SK-N-SH (cell line): ENCODE measurements around the gene SNX1. TPM values are rescaled to one million over a fixed set of nuclear protein-coding genes. Genes with fewer than 3 reads are reported as not detected.

Experiments
- CTCF ChIA-PET: fragments of 300-600, 350-600 bp; formaldehyde crosslinking; extraction: SDS; loops from one replicate; lab custom pipeline; 2021; lab: Yijun Ruan, JAX
- POLR2A ChIA-PET: fragments of 350-600 bp; sonication (Branson Sonifier 250); formaldehyde crosslinking; extraction: SDS; loops from one replicate; lab custom pipeline; 2020; ENCODE audit warnings: antibody characterized with exemption, inconsistent platforms; lab: Yijun Ruan, JAX
- DNase-seq: peaks from one replicate; pipeline ENCODE4 v3.0.0; 2012
- H2AFZ ChIP-seq: fragments of 200-600 bp; sonication (generic); 2 replicates; pipeline ENCODE4 v1.8.1; 2016; ENCODE audit warnings: antibody characterized with exemption, mild to moderate bottlenecking, low read depth
- H3F3A ChIP-seq: fragments of 200-600 bp; sonication (generic); replicated peaks from 2 replicates; pipeline ENCODE3; 2016; ENCODE audit warnings: antibody characterized with exemption, mild to moderate bottlenecking; ENCODE audit not compliant: insufficient read depth
- H3K27ac ChIP-seq, 2 experiments: fragments of 200-500 bp in 1 of 2; fragments of 200-600 bp in 1 of 2; sonication (Bioruptor generic) in 1 of 2; sonication (generic), shearing (Covaris generic) in 1 of 2; 2 replicates each; pipeline versions ENCODE4 v1.5.1 to v1.6.1; 2014 to 2016; ENCODE audit warnings: low read depth in 2 of 2, inconsistent platforms in 1 of 2, low read length in 1 of 2, mild to moderate bottlenecking in 1 of 2, mixed read lengths in 1 of 2
- H3K27me3 ChIP-seq: fragments of 200-600 bp; sonication (generic), shearing (Covaris generic); 2 replicates; pipeline ENCODE4 v1.6.1; 2016; ENCODE audit warnings: mixed run types; ENCODE audit not compliant: insufficient read depth
- H3K36me3 ChIP-seq, 2 experiments: fragments of 200-500 bp in 1 of 2; fragments of 200-600 bp in 1 of 2; sonication (Bioruptor generic) in 1 of 2; sonication (generic) in 1 of 2; replicated peaks in 1 of 2; 2 replicates each; pipeline versions ENCODE3 to v1.5.1; 2014 to 2016; ENCODE audit warnings: low read length in 1 of 2, mild to moderate bottlenecking in 1 of 2; ENCODE audit not compliant: insufficient read depth in 2 of 2, control insufficient read depth in 1 of 2
- H3K4me1 ChIP-seq, 2 experiments: fragments of 200-500 bp in 1 of 2; fragments of 200-600 bp in 1 of 2; sonication (Bioruptor generic) in 1 of 2; sonication (generic), shearing (Covaris generic) in 1 of 2; 2 replicates each; pipeline versions ENCODE4 v1.5.1 to v1.6.1; 2014 to 2016; ENCODE audit warnings: low read depth in 1 of 2, low read length in 1 of 2, mixed run types in 1 of 2; ENCODE audit not compliant: insufficient read depth in 2 of 2, control insufficient read depth in 1 of 2
- H3K4me2 ChIP-seq: fragments of 200-600 bp; sonication (generic), shearing (Covaris generic); 2 replicates; pipeline ENCODE4 v1.6.1; 2017; ENCODE audit warnings: mixed run types
- H3K4me3 ChIP-seq, 2 experiments: fragments of 200-500 bp in 1 of 2; fragments of 200-600 bp in 1 of 2; sonication (Bioruptor generic) in 1 of 2; sonication (generic), shearing (Covaris generic) in 1 of 2; 2 replicates each; pipeline versions ENCODE4 v1.5.1 to v1.8.1; 2014 to 2016; ENCODE audit warnings: low read depth in 2 of 2, inconsistent platforms in 1 of 2, low read length in 1 of 2, mild to moderate bottlenecking in 1 of 2, mixed read lengths in 1 of 2, moderate library complexity in 1 of 2
- H3K79me2 ChIP-seq: fragments of 200-600 bp; sonication (generic); 2 replicates; pipeline ENCODE4 v1.8.1; 2017; ENCODE audit warnings: mild to moderate bottlenecking; ENCODE audit not compliant: insufficient read depth
- H3K9ac ChIP-seq: fragments of 200-600 bp; sonication (generic); 2 replicates; pipeline ENCODE4 v1.6.1; 2017; ENCODE audit warnings: mixed run types
- H3K9me2 ChIP-seq: fragments of 200-600 bp; sonication (generic); 2 replicates; pipeline ENCODE4 v1.6.1; 2017; ENCODE audit warnings: mixed run types
- H3K9me3 ChIP-seq: fragments of 200-600 bp; sonication (generic); 2 replicates; pipeline ENCODE4 v1.6.1; 2017; ENCODE audit warnings: mixed run types, mild to moderate bottlenecking, moderate library complexity
- H4K20me1 ChIP-seq: fragments of 200-600 bp; sonication (generic); 2 replicates; pipeline ENCODE4 v1.6.1; 2017; ENCODE audit warnings: mild to moderate bottlenecking, mixed run types; ENCODE audit not compliant: insufficient read depth
- ELF1 ChIP-seq: IDR thresholded peaks from 2 replicates; pipeline ENCODE4 v1.4.0; 2012
- EZH2phosphoT487 ChIP-seq: fragments of 200-600 bp; sonication (generic); IDR thresholded peaks from 2 replicates; pipeline ENCODE4 v1.6.1; 2017; ENCODE audit warnings: low read depth, mixed run types, mild to moderate bottlenecking, antibody characterized with exemption, moderate library complexity, borderline replicate concordance
- FOXJ3 ChIP-seq: sonication (generic); formaldehyde crosslinking; IDR thresholded peaks from 2 replicates; pipeline ENCODE4 v1.5.1; 2020; ENCODE audit warnings: mild to moderate bottlenecking, missing genetic modification reagents
- GABPA ChIP-seq: IDR thresholded peaks from 2 replicates; pipeline ENCODE4 v1.4.0; 2012; ENCODE audit warnings: low read depth, mild to moderate bottlenecking
- MEF2A ChIP-seq: IDR thresholded peaks from 2 replicates; pipeline ENCODE4 v1.4.0; 2012; ENCODE audit warnings: low read depth, borderline replicate concordance
- MXI1 ChIP-seq: IDR thresholded peaks from 2 replicates; pipeline ENCODE4 v1.6.1; 2012; ENCODE audit warnings: mild to moderate bottlenecking, low read depth, low read length, improper control_type of control experiment
- POLR2AphosphoS5 ChIP-seq: IDR thresholded peaks from 2 replicates; pipeline ENCODE4 v1.6.1; 2012; ENCODE audit warnings: low read depth, low read length
- RXRA ChIP-seq: IDR thresholded peaks from 2 replicates; pipeline ENCODE4 v1.4.0; 2012; ENCODE audit warnings: low read depth, mild to moderate bottlenecking, borderline replicate concordance
- SIN3A ChIP-seq: IDR thresholded peaks from 2 replicates; pipeline ENCODE4 v1.6.1; 2012; ENCODE audit warnings: low read depth, mild to moderate bottlenecking, low read length, moderate library complexity, borderline replicate concordance
- TAF1 ChIP-seq: IDR thresholded peaks from 2 replicates; pipeline ENCODE4 v1.6.1; 2012; ENCODE audit warnings: low read depth, mild to moderate bottlenecking, low read length, moderate library complexity, borderline replicate concordance
- TCF12 ChIP-seq: IDR thresholded peaks from 2 replicates; pipeline ENCODE4 v1.4.0; 2012
- YY1 ChIP-seq: IDR thresholded peaks from 2 replicates; pipeline ENCODE4 v1.4.0; 2012; ENCODE audit warnings: low read depth, mild to moderate bottlenecking
- WGBS: methylation state at CpG from one replicate; pipeline ENCODE4 v1.1.6; 2017; ENCODE audit warnings: low lambda C conversion rate; 5-methylcytosine and 5-hydroxymethylcytosine counted together
- polyA plus RNA-seq, 3 experiments: library from polyadenylated mRNA; depleted of rRNA; stranded (reverse); fragments of >200 nt; gene quantifications; 2 replicates each; pipeline ENCODE4 v1.2.3, GENCODE V29; 2012
- TF ChIP-seq, protein P1 (sequence below): IDR thresholded peaks from 2 replicates; pipeline ENCODE4 v1.4.0; 2012; ENCODE audit warnings: low read depth, borderline replicate concordance
- TF ChIP-seq, protein P2 (sequence below): fragments of 150-350 bp; IDR thresholded peaks from 2 replicates; pipeline ENCODE4 v1.6.1; 2017; ENCODE audit warnings: antibody characterized with exemption, low read length, low read depth, borderline replicate concordance
- TF ChIP-seq, protein P3 (sequence below): IDR thresholded peaks from 2 replicates; pipeline ENCODE4 v1.6.1; 2012; ENCODE audit warnings: mild to moderate bottlenecking, low read depth, low read length, moderate library complexity

SNX1 gene
- polyA plus RNA-seq, 1 of the 3 experiments (the other 2 are of a cell fraction): 80.7 TPM

DNA sequence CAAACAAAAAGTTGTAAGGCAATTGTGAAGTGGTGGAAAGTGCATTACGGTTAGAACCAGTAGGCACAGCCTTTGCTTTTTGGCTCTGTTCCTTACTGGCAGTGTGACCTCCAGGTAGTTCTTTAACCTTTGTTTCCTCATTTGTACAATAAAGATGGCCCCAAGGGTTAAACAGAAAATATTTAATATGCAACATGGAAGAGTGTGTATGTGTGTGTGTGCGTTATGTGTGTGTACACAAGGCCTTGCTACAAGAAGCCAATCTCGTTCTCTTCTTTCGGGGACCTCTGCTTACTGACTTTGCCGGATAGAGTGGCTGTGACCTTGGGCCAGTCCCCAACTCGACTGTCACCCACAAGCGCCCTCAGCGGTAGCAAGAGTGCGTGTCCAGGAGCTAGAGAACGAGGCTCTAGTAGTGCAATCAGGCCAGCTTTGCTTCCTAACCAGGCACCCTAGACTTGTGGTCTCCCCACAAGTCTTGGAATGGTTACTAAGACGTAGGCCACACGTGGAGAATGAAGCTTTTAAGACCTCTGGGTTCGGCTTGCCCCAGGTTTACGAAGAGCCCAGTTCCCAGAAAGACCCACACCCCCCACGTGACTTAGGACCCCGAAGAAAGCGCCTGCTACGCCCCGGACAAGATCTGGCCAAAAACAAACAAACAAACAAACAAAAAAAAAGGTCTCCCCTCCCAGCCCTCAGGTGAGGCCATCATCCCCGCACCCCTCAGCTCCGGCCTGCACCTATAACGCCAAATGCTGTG is 2.7 kb upstream of the SNX1 start:
- CTCF ChIA-PET: interaction anchor here (1.2 to 2.9 kb wide), 4 partner anchors 22 to 61 kb away, joined by 4 to 19 read pairs (median 6); no protein-coding TSS in a partner anchor
- TF ChIP-seq, protein P1, sequence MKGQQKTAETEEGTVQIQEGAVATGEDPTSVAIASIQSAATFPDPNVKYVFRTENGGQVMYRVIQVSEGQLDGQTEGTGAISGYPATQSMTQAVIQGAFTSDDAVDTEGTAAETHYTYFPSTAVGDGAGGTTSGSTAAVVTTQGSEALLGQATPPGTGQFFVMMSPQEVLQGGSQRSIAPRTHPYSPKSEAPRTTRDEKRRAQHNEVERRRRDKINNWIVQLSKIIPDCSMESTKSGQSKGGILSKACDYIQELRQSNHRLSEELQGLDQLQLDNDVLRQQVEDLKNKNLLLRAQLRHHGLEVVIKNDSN: peak; percentile 83
- TF ChIP-seq, protein P2, sequence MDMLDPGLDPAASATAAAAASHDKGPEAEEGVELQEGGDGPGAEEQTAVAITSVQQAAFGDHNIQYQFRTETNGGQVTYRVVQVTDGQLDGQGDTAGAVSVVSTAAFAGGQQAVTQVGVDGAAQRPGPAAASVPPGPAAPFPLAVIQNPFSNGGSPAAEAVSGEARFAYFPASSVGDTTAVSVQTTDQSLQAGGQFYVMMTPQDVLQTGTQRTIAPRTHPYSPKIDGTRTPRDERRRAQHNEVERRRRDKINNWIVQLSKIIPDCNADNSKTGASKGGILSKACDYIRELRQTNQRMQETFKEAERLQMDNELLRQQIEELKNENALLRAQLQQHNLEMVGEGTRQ: 0 out of 2 replicates have a peak, but pooled peaks have one; percentile 28
- no peak for TF ChIP-seq FOXJ3 (CRISPR knock-in tag)
- no peak for TF ChIP-seq RXRA
- peak; percentile 74; the same call in 1 of the 2 replicates for TF ChIP-seq MXI1
- POLR2A ChIA-PET: interaction anchor here (0.6 to 2.0 kb wide), 9 partner anchors 9 to 367 kb away, joined by 3 to 11 read pairs (median 4); partner anchors contain the start of genes PPIB, TRIP4 and ZNF609
- Histone ChIP-seq H3K79me2 (peaks cover 88% of the 10 kb centered on the region), H3K4me2 (peak overlapping the region; percentile 92), H3K9me3 (no peaks in the 10 kb centered on the region), H3F3A (peaks cover 21% of the 10 kb centered on the region), H3K27me3 (no peaks in the 10 kb centered on the region), H3K4me1 (peaks cover 15 to 23% of the 10 kb centered on the region in 2 experiments; a peak in 3 of 4 replicates), H3K9ac (peak overlapping the region; percentile 86), H3K9me2 (no peaks in the 10 kb centered on the region), H4K20me1 (peaks cover 17% of the 10 kb centered on the region), H3K36me3 (peaks cover 7 to 16% of the 10 kb centered on the region in 2 experiments), H3K27ac (peak overlapping the region; percentile 94 to 98), H3K4me3 (peak overlapping the region; percentile 91 to 99), H2AFZ (peak overlapping the region; percentile 71)
- DNase-seq: peak; percentile 57
- 3% methylated on average over 21 of the region's 22 CpGs for WGBS

DNA sequence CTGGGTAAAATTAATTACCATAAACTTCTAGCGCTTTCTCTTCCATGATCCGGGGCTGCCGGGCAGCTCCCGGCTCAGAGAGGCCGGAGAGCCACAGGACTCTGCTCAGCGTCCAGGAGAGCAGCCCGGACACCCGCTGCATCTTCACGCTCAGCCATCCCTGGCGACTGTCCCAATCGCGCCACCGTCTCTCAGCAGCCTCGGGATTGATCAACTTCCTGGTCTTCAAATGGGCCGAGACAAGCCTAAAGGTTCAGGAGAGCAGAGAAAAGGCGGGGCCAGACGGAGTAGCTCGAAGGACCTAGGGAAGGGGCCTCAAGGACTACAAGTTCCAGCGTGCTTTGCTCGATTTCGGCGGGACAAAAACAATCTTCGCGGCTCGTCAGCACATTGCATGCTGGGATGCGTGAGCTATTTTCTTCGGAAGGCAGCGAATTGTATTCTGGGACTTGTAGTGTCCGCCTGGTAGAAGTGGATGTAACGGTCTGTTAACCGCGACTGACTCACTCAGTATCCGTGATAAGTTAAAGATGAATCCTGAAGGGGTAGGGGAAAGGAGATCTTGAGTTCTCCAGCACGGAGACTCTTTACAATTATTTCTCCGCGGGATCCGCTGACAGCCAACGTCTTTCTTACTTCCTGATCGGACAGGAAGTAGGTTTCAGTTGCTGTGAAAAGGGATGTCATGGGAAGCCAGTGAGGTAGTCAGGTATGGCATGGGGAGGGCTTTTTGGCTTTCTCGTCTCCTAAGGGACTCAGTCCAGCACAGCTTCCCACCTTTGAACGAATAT is 2.0 kb upstream of the SNX1 start, which contains the start of gene CIAO2A:
CIAO2A (minus strand) TSS at position 212 of the 791 bp plus-strand sequence; CDS start at position 142, 70 bp downstream.
- Histone ChIP-seq H3K9ac (peak within 1 kb of the TSS; percentile 86), H3K27me3 (no peaks in the 10 kb centered on the region), H2AFZ (peak within 1 kb of the TSS; percentile 94), H3K79me2 (peaks cover 88% of the 10 kb centered on the region), H3K27ac (peak within 1 kb of the TSS; percentile 94 to 98), H3K4me2 (peak within 1 kb of the TSS; percentile 92), H3F3A (peaks cover 21% of the 10 kb centered on the region), H4K20me1 (peaks cover 23% of the 10 kb centered on the region), H3K4me1 (peaks cover 17 to 23% of the 10 kb centered on the region in 2 experiments; a peak in 3 of 4 replicates), H3K9me3 (no peaks in the 10 kb centered on the region), H3K4me3 (peak within 1 kb of the TSS; percentile 91 to 99), H3K36me3 (peaks cover 2 to 9% of the 10 kb centered on the region in 2 experiments), H3K9me2 (no peaks in the 10 kb centered on the region)
- ChIA-PET POLR2A (interaction anchor here (0.6 to 2.0 kb wide), 10 partner anchors 8 to 366 kb away, joined by 3 to 11 read pairs (median 4); partner anchors contain the start of genes PPIB, TRIP4 and ZNF609), CTCF (interaction anchor here (1.1 to 2.9 kb wide), 5 partner anchors 23 to 63 kb away, joined by 3 to 19 read pairs (median 4); no protein-coding TSS in a partner anchor)
- peak; percentile 81 for DNase-seq
- under 1% methylated on average over 35 of the region's 41 CpGs for WGBS
- TF ChIP-seq, protein P1: 0 out of 2 replicates have a peak, but pooled peaks have one; percentile 1
- peak; percentile 11; the same call in 1 of the 2 replicates for TF ChIP-seq TCF12
- TF ChIP-seq, protein P3, sequence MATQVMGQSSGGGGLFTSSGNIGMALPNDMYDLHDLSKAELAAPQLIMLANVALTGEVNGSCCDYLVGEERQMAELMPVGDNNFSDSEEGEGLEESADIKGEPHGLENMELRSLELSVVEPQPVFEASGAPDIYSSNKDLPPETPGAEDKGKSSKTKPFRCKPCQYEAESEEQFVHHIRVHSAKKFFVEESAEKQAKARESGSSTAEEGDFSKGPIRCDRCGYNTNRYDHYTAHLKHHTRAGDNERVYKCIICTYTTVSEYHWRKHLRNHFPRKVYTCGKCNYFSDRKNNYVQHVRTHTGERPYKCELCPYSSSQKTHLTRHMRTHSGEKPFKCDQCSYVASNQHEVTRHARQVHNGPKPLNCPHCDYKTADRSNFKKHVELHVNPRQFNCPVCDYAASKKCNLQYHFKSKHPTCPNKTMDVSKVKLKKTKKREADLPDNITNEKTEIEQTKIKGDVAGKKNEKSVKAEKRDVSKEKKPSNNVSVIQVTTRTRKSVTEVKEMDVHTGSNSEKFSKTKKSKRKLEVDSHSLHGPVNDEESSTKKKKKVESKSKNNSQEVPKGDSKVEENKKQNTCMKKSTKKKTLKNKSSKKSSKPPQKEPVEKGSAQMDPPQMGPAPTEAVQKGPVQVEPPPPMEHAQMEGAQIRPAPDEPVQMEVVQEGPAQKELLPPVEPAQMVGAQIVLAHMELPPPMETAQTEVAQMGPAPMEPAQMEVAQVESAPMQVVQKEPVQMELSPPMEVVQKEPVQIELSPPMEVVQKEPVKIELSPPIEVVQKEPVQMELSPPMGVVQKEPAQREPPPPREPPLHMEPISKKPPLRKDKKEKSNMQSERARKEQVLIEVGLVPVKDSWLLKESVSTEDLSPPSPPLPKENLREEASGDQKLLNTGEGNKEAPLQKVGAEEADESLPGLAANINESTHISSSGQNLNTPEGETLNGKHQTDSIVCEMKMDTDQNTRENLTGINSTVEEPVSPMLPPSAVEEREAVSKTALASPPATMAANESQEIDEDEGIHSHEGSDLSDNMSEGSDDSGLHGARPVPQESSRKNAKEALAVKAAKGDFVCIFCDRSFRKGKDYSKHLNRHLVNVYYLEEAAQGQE: peak; percentile 28; the same call in 1 of the 2 replicates
- TF ChIP-seq ELF1: peak; percentile 82
- no peak for TF ChIP-seq EZH2phosphoT487
- peak; percentile 80 for TF ChIP-seq MXI1
- TF ChIP-seq MEF2A: no peak
- TF ChIP-seq TAF1: peak; percentile 55
- 0 out of 2 replicates have a peak, but pooled peaks have one; percentile 67 for TF ChIP-seq SIN3A
- TF ChIP-seq GABPA: peak; percentile 76
- TF ChIP-seq POLR2AphosphoS5: peak; percentile 68
- peak; percentile 54; the same call in 1 of the 2 replicates for TF ChIP-seq YY1
